NCI-H2196 (cell line): ENCODE data around the gene NEO1.

ENCODE experiments used
- DNase-seq: peaks from one replicate; lab custom pipeline; 2025; ENCODE audit not compliant: unreplicated experiment; lab: John Stamatoyannopoulos, UW

The NEO1 gene

GRCh38 chr15:73246898-73247297 is 194.6 kb downstream of the NEO1 start:
- DNase-seq = no peak

- DNase-seq = no peak
Observed at GRCh38 chr15:73247331-73247730, 195.1 kb downstream of the NEO1 start.

- no peak for DNase-seq
Observed at GRCh38 chr15:73249499-73249898, 197.2 kb downstream of the NEO1 start.

GRCh38 chr15:73254598-73254997 is 202.3 kb downstream of the NEO1 start:
- no peak for DNase-seq

- no peak for DNase-seq
Observed at GRCh38 chr15:73258271-73259108, 206.2 kb downstream of the NEO1 start.

GRCh38 chr15:73264881-73265280 is 212.6 kb downstream of the NEO1 start:
- DNase-seq = peak; percentile 21

- DNase-seq = peak; percentile 4
Observed at GRCh38 chr15:73265536-73266153, 213.4 kb downstream of the NEO1 start.

- no peak for DNase-seq
Observed at GRCh38 chr15:73268457-73268856, 216.2 kb downstream of the NEO1 start.

- DNase-seq = no peak
Observed at GRCh38 chr15:73270366-73271097, 218.3 kb downstream of the NEO1 start.

GRCh38 chr15:73273181-73274002 is 221.1 kb downstream of the NEO1 start:
- peak; percentile 33 for DNase-seq

GRCh38 chr15:73275862-73276261 is 223.6 kb downstream of the NEO1 start:
- DNase-seq = no peak

- no peak for DNase-seq
Observed at GRCh38 chr15:73282567-73283365, 230.5 kb downstream of the NEO1 start.

- DNase-seq = no peak
Observed at GRCh38 chr15:73283366-73283962, 231.2 kb downstream of the NEO1 start.

GRCh38 chr15:73284090-73284716 is 231.9 kb downstream of the NEO1 start:
- no peak for DNase-seq

- DNase-seq = no peak
Observed at GRCh38 chr15:73286311-73286710, 234.0 kb downstream of the NEO1 start.

GRCh38 chr15:73287019-73287418 is 234.8 kb downstream of the NEO1 start:
- DNase-seq = no peak

- no peak for DNase-seq
Observed at GRCh38 chr15:73291441-73291840, 239.2 kb downstream of the NEO1 start.

GRCh38 chr15:73293773-73294172 is 241.5 kb downstream of the NEO1 start:
- DNase-seq = no peak

GRCh38 chr15:73295630-73296286 is 243.5 kb downstream of the NEO1 start:
- DNase-seq = no peak
